ENCODE data around the gene OTC.

DNA sequence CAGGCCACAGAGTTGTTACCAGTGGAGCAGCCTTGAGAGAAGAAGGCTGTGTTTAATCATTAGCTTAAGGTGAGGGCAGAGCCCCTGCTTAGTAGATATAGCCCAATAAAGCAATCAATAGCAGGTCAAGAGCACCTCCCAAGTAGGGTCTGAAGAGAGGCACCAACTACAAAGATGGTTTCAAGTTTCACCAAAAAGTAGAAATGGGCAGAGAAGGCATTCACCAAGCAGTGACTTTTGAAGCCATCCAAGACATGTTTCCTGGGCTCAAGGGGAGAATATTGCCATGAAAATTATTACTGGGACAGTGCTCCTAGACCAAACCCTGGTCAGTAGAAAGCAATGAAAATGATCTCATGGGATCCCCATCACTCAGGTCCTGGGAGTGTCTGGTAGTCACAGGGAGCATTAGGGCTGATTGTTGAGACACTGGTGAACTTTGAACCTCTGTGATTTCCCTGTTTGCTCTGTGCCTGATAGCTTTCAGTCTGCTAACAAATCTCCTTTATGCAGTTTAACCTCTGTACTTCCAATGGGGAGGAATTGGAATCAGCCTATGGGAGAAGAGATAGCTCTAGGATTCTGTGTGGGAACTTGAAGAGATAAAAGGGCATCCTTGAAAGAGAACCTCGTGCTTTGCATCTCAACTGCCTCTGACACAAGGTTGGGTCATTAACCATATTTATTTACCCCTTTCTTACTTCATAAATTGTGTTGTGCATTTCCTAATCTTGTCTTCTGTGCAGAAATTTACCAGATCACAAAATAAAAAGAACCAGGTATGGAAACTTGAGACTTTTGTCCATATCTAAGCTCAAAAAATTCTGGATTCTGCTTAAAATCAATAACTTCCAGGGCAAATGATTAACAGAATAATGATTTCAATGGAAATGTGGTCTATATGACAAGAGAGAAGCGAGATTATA lies 9.3 kb upstream of the OTC start:
- TF ChIP-seq POLR2A (IDR thresholded peaks at IDR 0.05; ENCODE audit: low read length), result no peak
- no peak for TF ChIP-seq GATA1 (IDR thresholded peaks at IDR 0.05; ENCODE audit: low read depth, low read length)

Data from erythroblast (primary cell).